ENCODE data around the gene SPRED1.

Gene SPRED1

GRCh38 chr15:38389924-38390542, 137.4 kb downstream of the SPRED1 start:
- TF ChIP-seq FOXM1 (IDR thresholded peaks at IDR 0.05; ENCODE audit: borderline replicate concordance) (no peak), TARDBP (IDR thresholded peaks at IDR 0.05) (no peak), PKNOX1 (IDR thresholded peaks at IDR 0.05) (no peak), FOXK2 (IDR thresholded peaks at IDR 0.05) (no peak), FOXA1 (IDR thresholded peaks at IDR 0.05) (no peak), SUZ12 (IDR thresholded peaks at IDR 0.05) (no peak), ZNF384 (IDR thresholded peaks at IDR 0.05) (no peak)
- peak; percentile 45 for DNase-seq (ENCODE audit: extremely low spot score)
- POLR2A ChIA-PET = no interaction called here
- CTCF ChIA-PET = no interaction called here

DNA sequence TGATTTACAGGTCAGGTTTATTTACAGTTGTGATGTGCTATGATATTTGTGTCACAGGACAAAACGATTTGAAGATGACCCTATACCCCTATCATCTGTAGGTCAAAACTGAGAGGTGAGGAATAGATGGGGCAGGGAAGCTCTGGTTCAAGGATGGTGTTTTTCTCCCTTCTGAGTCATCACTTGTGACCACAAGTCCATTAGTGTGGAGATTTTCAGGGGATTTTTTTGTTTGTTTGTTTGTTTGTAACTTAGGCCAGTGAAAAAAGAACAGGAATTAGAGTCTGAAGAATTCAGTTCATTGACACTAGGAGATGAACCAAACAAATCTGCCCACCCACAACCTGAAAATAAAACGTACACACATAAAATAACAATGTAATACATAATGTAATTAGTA, 138.6 kb downstream of the SPRED1 start:
- ChIA-PET POLR2A (no interaction called here), CTCF (interaction anchor here (0.6 kb wide), 2 partner anchors 16 to 34 kb away, joined by 3 read pairs; no protein-coding TSS in a partner anchor)
- TF ChIP-seq SP1 (IDR thresholded peaks at IDR 0.05) = no peak
- TF ChIP-seq FOXA1 (IDR thresholded peaks at IDR 0.05) = no peak
- TF ChIP-seq NFRKB (IDR thresholded peaks at IDR 0.05) = no peak
- no peak for TF ChIP-seq CTBP1 (IDR thresholded peaks at IDR 0.05; ENCODE audit: borderline replicate concordance)
- no peak for TF ChIP-seq SUZ12 (IDR thresholded peaks at IDR 0.05)
- no peak for TF ChIP-seq ARNT (IDR thresholded peaks at IDR 0.05)
- TF ChIP-seq FOXK2 (IDR thresholded peaks at IDR 0.05) = no peak
- TF ChIP-seq L3MBTL2 (conservative IDR thresholded peaks at IDR 0.05) = no peak
- no peak for TF ChIP-seq PKNOX1 (IDR thresholded peaks at IDR 0.05)
- no peak for TF ChIP-seq FOXM1 (IDR thresholded peaks at IDR 0.05; ENCODE audit: borderline replicate concordance)
- no peak for TF ChIP-seq ZNF384 (IDR thresholded peaks at IDR 0.05)
- no peak for TF ChIP-seq HDGF (IDR thresholded peaks at IDR 0.05; ENCODE audit: borderline replicate concordance)
- no peak for TF ChIP-seq BHLHE40 (IDR thresholded peaks at IDR 0.05; ENCODE audit: borderline replicate concordance)
- TF ChIP-seq TARDBP (IDR thresholded peaks at IDR 0.05) = no peak
- DNase-seq (ENCODE audit: extremely low spot score) = no peak

DNA sequence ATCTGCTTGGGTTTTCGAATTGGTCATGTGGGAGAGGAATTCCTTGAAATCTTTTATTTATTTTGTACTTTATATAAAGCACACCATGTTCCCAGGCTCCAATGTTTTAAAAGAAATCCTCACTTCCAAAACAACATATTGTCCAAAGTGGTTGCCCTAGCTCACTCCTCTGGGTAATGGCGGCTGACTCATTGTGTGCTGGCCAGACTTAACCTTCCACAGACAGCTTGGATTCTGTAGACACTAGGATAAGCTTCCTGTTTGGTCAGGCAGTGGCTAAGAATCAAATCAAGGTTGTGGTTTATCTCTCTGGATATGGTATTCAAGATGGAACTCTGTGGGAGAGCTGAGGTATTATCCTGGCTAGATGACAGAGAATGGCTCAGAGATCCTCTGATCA, 145.5 kb downstream of the SPRED1 start:
- POLR2A ChIA-PET = no interaction called here
- no peak for TF ChIP-seq ELF4 (IDR thresholded peaks at IDR 0.05)
- TF ChIP-seq LEF1 (IDR thresholded peaks at IDR 0.05; ENCODE audit: borderline replicate concordance) = no peak
- no peak for TF ChIP-seq FOXM1 (IDR thresholded peaks at IDR 0.05; ENCODE audit: borderline replicate concordance)
- no peak for TF ChIP-seq CTBP1 (IDR thresholded peaks at IDR 0.05; ENCODE audit: borderline replicate concordance)
- TF ChIP-seq HDGF (IDR thresholded peaks at IDR 0.05; ENCODE audit: borderline replicate concordance) = no peak
- no peak for TF ChIP-seq NFRKB (IDR thresholded peaks at IDR 0.05)
- TF ChIP-seq FOXK2 (IDR thresholded peaks at IDR 0.05) = no peak
- no peak for TF ChIP-seq BHLHE40 (IDR thresholded peaks at IDR 0.05; ENCODE audit: borderline replicate concordance)
- TF ChIP-seq SP1 (IDR thresholded peaks at IDR 0.05) = no peak
- TF ChIP-seq TARDBP (IDR thresholded peaks at IDR 0.05) = no peak
- TF ChIP-seq SUZ12 (IDR thresholded peaks at IDR 0.05) = no peak
- no peak for TF ChIP-seq FOXA1 (IDR thresholded peaks at IDR 0.05)
- TF ChIP-seq L3MBTL2 (conservative IDR thresholded peaks at IDR 0.05) = no peak
- TF ChIP-seq ARNT (IDR thresholded peaks at IDR 0.05) = no peak
- TF ChIP-seq PKNOX1 (IDR thresholded peaks at IDR 0.05) = no peak
- no peak for TF ChIP-seq ZNF384 (IDR thresholded peaks at IDR 0.05)
- DNase-seq (ENCODE audit: extremely low spot score) = no peak
- CTCF ChIA-PET = no interaction called here

GRCh38 chr15:38401106-38401505, 148.5 kb downstream of the SPRED1 start:
- POLR2A ChIA-PET = no interaction called here
- TF ChIP-seq LEF1 (IDR thresholded peaks at IDR 0.05; ENCODE audit: borderline replicate concordance) = no peak
- TF ChIP-seq SUZ12 (IDR thresholded peaks at IDR 0.05) = no peak
- no peak for TF ChIP-seq FOXK2 (IDR thresholded peaks at IDR 0.05)
- no peak for TF ChIP-seq ARNT (IDR thresholded peaks at IDR 0.05)
- TF ChIP-seq ELF4 (IDR thresholded peaks at IDR 0.05) = no peak
- TF ChIP-seq FOXM1 (IDR thresholded peaks at IDR 0.05; ENCODE audit: borderline replicate concordance) = no peak
- DNase-seq (ENCODE audit: extremely low spot score) = no peak
- CTCF ChIA-PET = no interaction called here

DNA sequence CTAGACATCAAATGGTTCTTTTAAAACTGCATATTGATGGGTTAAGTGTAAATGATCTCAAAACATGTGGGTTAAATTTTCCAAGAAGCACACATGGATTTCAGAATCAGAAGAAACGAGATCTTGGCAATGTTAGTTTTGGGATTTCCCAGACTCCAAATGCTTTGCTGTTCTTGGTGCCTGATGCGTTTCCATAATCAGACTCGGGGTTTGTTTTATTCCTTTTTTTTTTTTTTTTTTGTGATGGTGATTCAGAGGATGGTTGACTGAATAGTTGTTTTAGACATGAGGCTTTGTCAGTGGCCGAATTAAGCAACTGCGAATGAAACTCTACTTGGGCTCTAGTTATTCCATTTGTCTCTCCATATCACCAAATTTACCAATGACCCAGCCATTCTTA, 149.1 kb downstream of the SPRED1 start:
- CTCF ChIA-PET = no interaction called here
- DNase-seq (ENCODE audit: extremely low spot score) = no peak
- TF ChIP-seq ARNT (IDR thresholded peaks at IDR 0.05) = no peak
- no peak for TF ChIP-seq FOXM1 (IDR thresholded peaks at IDR 0.05; ENCODE audit: borderline replicate concordance)
- no peak for TF ChIP-seq FOXA1 (IDR thresholded peaks at IDR 0.05)
- no peak for TF ChIP-seq ZNF384 (IDR thresholded peaks at IDR 0.05)
- POLR2A ChIA-PET = no interaction called here

DNA sequence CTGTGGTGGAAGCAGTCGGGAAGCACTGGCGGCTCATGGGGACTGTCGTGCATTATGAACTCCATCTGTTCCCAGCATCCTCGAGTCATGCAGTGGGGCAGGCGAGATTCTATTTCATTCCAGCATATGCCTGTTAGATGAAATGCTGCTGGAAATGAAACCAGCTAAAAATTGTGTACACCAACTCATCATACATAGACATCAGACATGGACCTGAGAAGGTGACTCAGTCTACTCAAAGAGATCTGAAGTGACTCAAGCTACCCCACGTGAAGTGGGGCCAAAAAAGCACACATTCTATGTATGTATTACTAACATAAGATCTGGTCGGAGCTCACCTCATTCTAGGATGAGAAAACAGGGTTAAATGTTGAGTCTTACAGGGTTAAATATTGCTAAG, 153.8 kb downstream of the SPRED1 start:
- CTCF ChIA-PET = no interaction called here
- POLR2A ChIA-PET = no interaction called here
- no peak for DNase-seq (ENCODE audit: extremely low spot score)
- TF ChIP-seq PKNOX1 (IDR thresholded peaks at IDR 0.05) (no peak), ELF4 (IDR thresholded peaks at IDR 0.05) (no peak), FOXK2 (IDR thresholded peaks at IDR 0.05) (no peak), ZNF384 (IDR thresholded peaks at IDR 0.05) (no peak), BHLHE40 (IDR thresholded peaks at IDR 0.05; ENCODE audit: borderline replicate concordance) (no peak), FOXA1 (IDR thresholded peaks at IDR 0.05) (no peak), L3MBTL2 (conservative IDR thresholded peaks at IDR 0.05) (no peak), NFRKB (IDR thresholded peaks at IDR 0.05) (no peak)

Measured in HEK293T (cell line).